ENCODE results near the gene NUDT2.
"Not testable (repeated sequence)": the region's sequence is repeated elsewhere in the genome, so short reads cannot be mapped to it uniquely, and the experiment has no call there.

- TF ChIP-seq EZH2 (IDR thresholded peaks at IDR 0.05); POLR2AphosphoS5 (IDR thresholded peaks at IDR 0.05; ENCODE audit: borderline replicate concordance, low read depth, low read length); FOXP2 (optimal IDR thresholded peaks at IDR 0.05; ENCODE audit: control extremely low read depth, extremely low read length, insufficient read depth): not testable (repeated sequence)
Measured at GRCh38 chr9:34352122-34352652, 22.8 kb downstream of the NUDT2 start.
